ENCODE results near the gene CFAP46. TPM values are rescaled to one million over a fixed set of nuclear protein-coding genes. Genes with fewer than 3 reads are reported as not detected.

CFAP46 gene
- total and polyA plus RNA-seq, 2 of the 8 experiments (the other 6 are each of a cell fraction or from before 2014, with no cell fraction given), result 2.6 to 4.8 TPM

GRCh38 chr10:132924046-132924952, 18.1 kb downstream of the CFAP46 start:
- Histone ChIP-seq H2BK120ac (replicated peaks; ENCODE audit: low read depth, low read length) (no peak overlapping the region), H3K27ac (ENCODE audit: low read depth, low read length) (no peak overlapping the region), H2BK20ac (ENCODE audit: low read length) (no peak overlapping the region), H4K8ac (ENCODE audit: extremely low read depth, insufficient read depth, low read length) (no peak overlapping the region; the same call in 1 of the 2 replicates), H3K23me2 (ENCODE audit: low read depth, low read length) (no peaks in the 10 kb centered on the region), H3K4ac (replicated peaks; ENCODE audit: insufficient read length, low read depth, low read length) (no peak overlapping the region), H3K36me3 (ENCODE audit: control insufficient read depth in 2 of 4, insufficient read depth in 4 of 4, low read length in 3 of 4) (no peaks in the 10 kb centered on the region), H3K18ac (ENCODE audit: extremely low read depth, low read length) (no peak overlapping the region), H2BK15ac (ENCODE audit: low read length) (no peak overlapping the region), H4K91ac (replicated peaks; ENCODE audit: insufficient read length, low read length) (no peak overlapping the region), H2AK5ac (ENCODE audit: low read depth, low read length) (no peak overlapping the region), H2BK12ac (ENCODE audit: low read depth, low read length) (no peak overlapping the region), H3K79me1 (ENCODE audit: low read depth, low read length) (no peaks in the 10 kb centered on the region), H3K9ac (replicated peaks in 1 of 4; ENCODE audit: extremely low read depth in 1 of 4, low read depth in 3 of 4, low read length in 3 of 4) (no peak overlapping the region), H3K27me3 (replicated peaks in 1 of 4; ENCODE audit: control insufficient read depth in 3 of 4, extremely low read depth in 1 of 4, insufficient read depth in 3 of 4, low read length in 3 of 4) (no peaks in the 10 kb centered on the region), H3K14ac (ENCODE audit: insufficient read length) (no peak overlapping the region), H3K4me1 (replicated peaks in 1 of 4; ENCODE audit: control insufficient read depth in 3 of 4, insufficient read depth in 4 of 4, low read length in 3 of 4) (no peaks in the 10 kb centered on the region), H2AFZ (ENCODE audit: low read length) (no peak overlapping the region), H2BK5ac (ENCODE audit: low read depth, low read length) (no peak overlapping the region), H3K4me3 (ENCODE audit: extremely low read depth in 1 of 4, insufficient read depth in 2 of 4, low read depth in 3 of 4, low read length in 4 of 4) (no peak overlapping the region), H3K23ac (ENCODE audit: insufficient read length) (no peak overlapping the region), H3K4me2 (ENCODE audit: insufficient read depth in 1 of 2, low read depth in 2 of 2, low read length in 2 of 2) (no peak overlapping the region), H4K20me1 (replicated peaks in 1 of 2; ENCODE audit: control insufficient read depth in 1 of 2, insufficient read depth in 2 of 2, low read length in 2 of 2) (peaks cover 2 to 4% of the 10 kb centered on the region in 2 experiments), H3K9me3 (ENCODE audit: insufficient read depth in 2 of 2, low read depth in 1 of 2, low read length in 1 of 2) (no peaks in the 10 kb centered on the region; a peak in 1 of 4 replicates), H4K5ac (ENCODE audit: insufficient read length, low read depth, low read length) (no peak overlapping the region), H3K79me2 (ENCODE audit: control insufficient read depth in 1 of 2, insufficient read depth in 2 of 2, low read length in 2 of 2) (no peaks in the 10 kb centered on the region), H3K56ac (replicated peaks; ENCODE audit: insufficient read length, low read depth, low read length) (no peak overlapping the region)
- FAIRE-seq (no peak), DNase-seq (ENCODE audit: low read depth in 1 of 2, low spot score in 2 of 2) (no peak)
- ChIA-PET CTCF (ENCODE audit: partially characterized antibody) (interaction anchor here (0.6 to 1.0 kb wide), 2 partner anchors 13 to 189 kb away, joined by 3 to 5 read pairs; no protein-coding TSS in a partner anchor), POLR2A (ENCODE audit: partially characterized antibody) (no interaction called here)
- WGBS, 2 experiments (ENCODE audit: extremely low coverage in 1 of 2, insufficient coverage in 1 of 2, insufficient read length in 1 of 2, insufficient replicate concordance in 2 of 2, low coverage in 1 of 2, low lambda C conversion rate in 2 of 2, missing lambda C conversion rate in 1 of 2), result 88% methylated on average over 37 of the region's 42 CpGs; no CpG with 5 or more reads in 1 of the 2 experiments
- no peak for TF ChIP-seq JUND (IDR thresholded peaks at IDR 0.05; ENCODE audit: low read length)
